HT-29 (cell line): Measurements from ENCODE around the gene PPIL3. TPM values are rescaled to one million over a fixed set of nuclear protein-coding genes. Genes with fewer than 3 reads are reported as not detected.

Source experiments
- DNase-seq: peaks from one replicate; pipeline ENCODE4 v3.0.0-alpha.2; 2015; ENCODE audit warnings: low spot score
- total RNA-seq: library from RNA; depleted of rRNA; stranded (reverse); fragments of >200 nt; shearing (Covaris generic); gene quantifications from 2 replicates; pipeline ENCODE4 v1.2.3, GENCODE V29; 2014

The PPIL3 gene
- total RNA-seq, 1 experiment from 2014 or later = 18.5 TPM

GRCh38 chr2:200861617-200862155 is 27.2 kb downstream of the PPIL3 start:
- DNase-seq = no peak

GRCh38 chr2:200860092-200860795 is 28.6 kb downstream of the PPIL3 start:
- DNase-seq = no peak

- DNase-seq = no peak
Observed at GRCh38 chr2:200856806-200857205, 32.1 kb downstream of the PPIL3 start.

GRCh38 chr2:200852605-200853004 is 36.3 kb downstream of the PPIL3 start:
- DNase-seq = no peak

GRCh38 chr2:200851398-200852248 is 37.3 kb downstream of the PPIL3 start:
- DNase-seq = no peak

GRCh38 chr2:200850512-200851256 is 38.2 kb downstream of the PPIL3 start:
- DNase-seq = no peak

- DNase-seq = no peak
Observed at GRCh38 chr2:200847939-200848338, 40.9 kb downstream of the PPIL3 start.

- no peak for DNase-seq
Observed at GRCh38 chr2:200847269-200847668, 41.6 kb downstream of the PPIL3 start.

GRCh38 chr2:200845669-200846325 is 43.1 kb downstream of the PPIL3 start:
- no peak for DNase-seq

GRCh38 chr2:200845194-200845593 is 43.7 kb downstream of the PPIL3 start:
- DNase-seq = no peak

GRCh38 chr2:200843993-200844948 is 44.6 kb downstream of the PPIL3 start:
- DNase-seq = no peak

GRCh38 chr2:200839513-200839912 is 49.4 kb downstream of the PPIL3 start:
- no peak for DNase-seq

GRCh38 chr2:200834701-200835100 is 54.2 kb downstream of the PPIL3 start:
- DNase-seq = no peak

- DNase-seq = no peak
Observed at GRCh38 chr2:200829258-200829655, 59.6 kb downstream of the PPIL3 start.

- no peak for DNase-seq
Observed at GRCh38 chr2:200828572-200829257, 60.2 kb downstream of the PPIL3 start.

- DNase-seq = no peak
Observed at GRCh38 chr2:200828104-200828503, 60.8 kb downstream of the PPIL3 start.

GRCh38 chr2:200821686-200822245 is 67.1 kb downstream of the PPIL3 start:
- no peak for DNase-seq
